Central memory CD8-positive, alpha-beta T cell (primary cell): ENCODE measurements around the gene ZNHIT2.
A peak's percentile ranks its signal among the peaks of the same experiment; 100 is the strongest.

Source experiments
- ATAC-seq: fragments of 150-1000 bp; cut with Tn5 transposase; replicated peaks from 2 replicates; pipeline ENCODE4 v1.10.0; 2022; ENCODE audit warnings: mild to moderate bottlenecking, moderate FRiP score, moderate number of reproducible peaks; ENCODE audit not compliant: poor library complexity, severe bottlenecking; ENCODE audit errors: extremely low read depth
- DNase-seq, 2 donors: peaks; one replicate each; pipeline ENCODE4 v3.0.0; 2021; ENCODE audit warnings: low spot score in 2 of 2
- H3K27ac Mint-ChIP-seq: one replicate; pipeline ENCODE4 v1.8.0; 2022; ENCODE audit warnings: low read depth, mild to moderate bottlenecking, moderate library complexity, mixed read lengths
- H3K27me3 Mint-ChIP-seq: one replicate; pipeline ENCODE4 v1.8.0; 2022; ENCODE audit warnings: mixed read lengths
- H3K36me3 Mint-ChIP-seq: one replicate; pipeline ENCODE4 v1.8.0; 2022; ENCODE audit warnings: mild to moderate bottlenecking, moderate library complexity, mixed read lengths; ENCODE audit not compliant: insufficient read depth
- H3K4me1 Mint-ChIP-seq: one replicate; pipeline ENCODE4 v1.8.0; 2022; ENCODE audit warnings: mixed read lengths
- H3K4me3 Mint-ChIP-seq: one replicate; pipeline ENCODE4 v1.8.0; 2022; ENCODE audit warnings: mild to moderate bottlenecking, moderate library complexity, mixed read lengths
- H3K9me3 Mint-ChIP-seq: one replicate; pipeline ENCODE4 v1.8.0; 2022; ENCODE audit warnings: mixed read lengths

Gene ZNHIT2

GRCh38 chr11:65117206-65118096, at the start of gene ZNHIT2:
TSS of gene ZNHIT2 (minus strand) at chr11:65117701. CDS start at chr11:65117653, 48 bp downstream.
- H3K36me3 Mint-ChIP-seq = peaks cover 48% of the 10 kb centered on the region
- peak within 1 kb of the TSS; percentile 82 for H3K27ac Mint-ChIP-seq
- peaks cover 33% of the 10 kb centered on the region for H3K4me1 Mint-ChIP-seq
- ATAC-seq (peak; percentile 57), DNase-seq (peak; percentile 99 to 100)
- H3K4me3 Mint-ChIP-seq = peak within 1 kb of the TSS; percentile 83
- H3K27me3 Mint-ChIP-seq = no peaks in the 10 kb centered on the region
- H3K9me3 Mint-ChIP-seq = no peaks in the 10 kb centered on the region

DNA sequence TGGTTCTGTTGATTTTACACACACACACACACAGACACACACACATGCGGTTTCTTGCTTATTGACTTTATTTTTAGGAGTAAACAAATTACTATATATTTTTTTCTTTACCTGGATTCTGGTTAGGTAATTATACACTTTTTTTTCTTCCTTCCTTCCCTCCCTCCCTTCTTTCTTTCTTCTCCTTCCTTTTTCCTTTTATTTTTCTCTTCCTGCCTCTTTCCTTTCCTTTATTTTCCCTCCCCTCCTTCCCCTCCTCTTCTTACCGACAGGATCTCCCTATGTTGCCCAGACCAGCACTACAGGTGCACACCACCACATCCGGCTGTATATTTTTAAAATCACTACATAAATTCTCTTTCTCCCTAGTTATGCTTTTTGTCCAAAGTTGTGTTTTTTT, 49.4 kb upstream of the ZNHIT2 start:
- peaks cover 6% of the 10 kb centered on the region for H3K4me1 Mint-ChIP-seq
- no peaks in the 10 kb centered on the region for H3K27me3 Mint-ChIP-seq
- no peaks in the 10 kb centered on the region for H3K36me3 Mint-ChIP-seq
- DNase-seq (no peak), ATAC-seq (no peak)
- H3K27ac Mint-ChIP-seq = no peak overlapping the region
- no peak overlapping the region for H3K4me3 Mint-ChIP-seq
- H3K9me3 Mint-ChIP-seq = no peaks in the 10 kb centered on the region

DNA sequence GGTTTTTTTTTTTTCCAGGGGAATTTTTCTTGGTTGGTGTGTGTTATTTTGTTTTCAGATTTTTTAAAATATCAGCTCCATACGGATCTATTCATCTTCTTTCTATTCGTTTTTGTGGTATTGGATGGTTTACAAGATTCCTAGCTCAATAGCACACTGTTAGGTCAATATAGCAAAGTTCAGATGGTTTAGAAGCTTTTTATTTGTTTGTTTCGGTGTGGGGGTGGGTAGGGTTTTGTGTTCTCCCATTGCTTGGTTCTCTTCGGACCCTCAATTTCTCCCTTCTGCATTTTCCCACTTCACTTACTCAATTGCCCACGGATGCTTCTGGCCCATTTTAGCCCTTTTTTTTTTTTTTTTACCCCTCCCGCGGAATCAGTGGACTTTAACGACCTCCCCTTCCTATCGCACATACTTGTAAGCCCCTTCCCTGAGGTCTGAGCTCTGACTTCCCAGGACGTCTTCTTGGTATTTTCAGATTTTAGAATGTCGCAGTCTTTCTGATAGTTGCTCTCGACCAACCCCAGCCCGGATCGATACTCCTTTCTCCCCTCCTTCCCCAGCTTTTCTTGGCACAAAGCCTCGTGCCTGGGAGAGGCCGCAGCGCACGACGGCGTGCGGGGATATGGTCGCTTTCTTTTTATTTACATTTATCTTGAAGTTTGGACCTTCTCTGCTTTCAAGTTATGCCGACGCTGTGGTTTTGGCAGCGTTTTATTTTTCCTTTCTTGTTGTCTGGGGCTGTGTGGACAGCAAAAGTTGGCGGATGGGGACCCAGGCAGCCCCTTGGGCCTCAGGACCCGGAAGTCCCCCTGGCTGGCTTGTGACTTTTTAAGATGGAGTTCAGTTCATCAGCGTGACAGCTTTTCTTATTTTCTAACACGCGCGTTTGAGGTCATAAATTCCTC, 48.2 kb upstream of the ZNHIT2 start:
- H3K4me3 Mint-ChIP-seq = no peak overlapping the region
- no peak overlapping the region for H3K27ac Mint-ChIP-seq
- ATAC-seq = no peak
- H3K4me1 Mint-ChIP-seq = peaks cover 6% of the 10 kb centered on the region
- H3K9me3 Mint-ChIP-seq = no peaks in the 10 kb centered on the region
- no peaks in the 10 kb centered on the region for H3K36me3 Mint-ChIP-seq
- no peaks in the 10 kb centered on the region for H3K27me3 Mint-ChIP-seq
- DNase-seq = no peak

DNA sequence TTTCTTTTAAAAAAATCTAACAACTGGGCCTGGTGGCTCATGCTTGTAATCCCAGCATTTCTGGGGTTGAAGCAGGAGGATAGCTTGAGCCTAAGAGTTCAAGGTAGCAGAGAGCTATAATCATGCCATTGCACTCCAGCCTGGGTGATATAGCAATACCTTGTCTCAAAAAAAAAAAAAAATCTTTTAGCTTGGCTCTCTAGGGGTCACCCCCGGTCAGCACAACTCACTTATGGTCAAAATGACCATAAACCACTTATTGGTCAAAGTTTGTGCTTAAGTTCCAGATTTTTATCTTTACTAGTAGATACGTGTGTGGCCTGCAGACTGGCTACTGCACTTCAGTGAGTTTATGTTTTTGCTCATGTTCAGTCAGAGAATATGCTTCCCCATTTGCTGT, 46.2 kb upstream of the ZNHIT2 start:
- H3K27ac Mint-ChIP-seq = no peak overlapping the region
- H3K27me3 Mint-ChIP-seq = no peaks in the 10 kb centered on the region
- no peaks in the 10 kb centered on the region for H3K4me1 Mint-ChIP-seq
- DNase-seq (no peak), ATAC-seq (no peak)
- H3K4me3 Mint-ChIP-seq = no peak overlapping the region
- H3K9me3 Mint-ChIP-seq = no peaks in the 10 kb centered on the region
- no peaks in the 10 kb centered on the region for H3K36me3 Mint-ChIP-seq

DNA sequence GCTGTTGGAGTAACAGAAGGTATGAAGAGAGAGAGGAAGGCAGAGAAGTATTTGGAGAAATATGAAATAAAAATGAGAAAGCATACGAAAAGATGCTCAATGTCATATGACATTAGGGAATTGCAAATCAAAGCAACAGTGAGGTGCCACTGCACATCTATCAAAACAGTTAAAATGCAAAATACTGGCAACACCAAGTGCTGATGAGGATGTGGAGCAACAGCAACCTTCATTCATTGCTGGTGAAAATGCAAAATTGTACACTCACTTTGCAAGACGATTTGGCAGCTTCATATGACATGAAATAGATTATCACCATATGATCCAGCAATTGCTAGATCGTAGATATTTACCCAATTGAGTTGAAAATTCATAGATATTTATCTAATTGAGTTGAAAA, 43.1 kb upstream of the ZNHIT2 start:
- no peaks in the 10 kb centered on the region for H3K9me3 Mint-ChIP-seq
- ATAC-seq = no peak
- no peaks in the 10 kb centered on the region for H3K4me1 Mint-ChIP-seq
- no peak overlapping the region for H3K4me3 Mint-ChIP-seq
- H3K27ac Mint-ChIP-seq = no peak overlapping the region
- no peak for DNase-seq
- no peaks in the 10 kb centered on the region for H3K36me3 Mint-ChIP-seq
- H3K27me3 Mint-ChIP-seq = no peaks in the 10 kb centered on the region

DNA sequence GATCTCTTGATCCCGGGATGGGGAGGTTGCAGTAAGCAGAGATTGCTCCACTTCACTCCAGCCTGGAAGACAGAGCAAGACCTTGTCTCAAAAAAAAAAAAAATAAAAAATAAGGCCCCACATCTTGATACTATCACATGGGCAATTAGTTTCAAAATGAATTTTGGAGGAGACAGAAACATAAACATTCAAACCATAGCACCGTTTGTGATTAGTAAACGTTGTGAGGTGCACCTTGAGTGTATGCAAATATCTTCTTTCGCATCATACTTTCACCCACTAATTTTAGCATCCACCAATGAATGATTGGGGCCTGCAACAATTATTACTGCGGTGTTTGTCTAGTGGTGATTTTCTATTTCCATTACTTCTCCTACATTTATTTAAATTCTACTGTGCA, 41.5 kb upstream of the ZNHIT2 start:
- no peak overlapping the region for H3K27ac Mint-ChIP-seq
- no peak for DNase-seq
- H3K4me1 Mint-ChIP-seq = no peaks in the 10 kb centered on the region
- no peaks in the 10 kb centered on the region for H3K9me3 Mint-ChIP-seq
- H3K27me3 Mint-ChIP-seq = no peaks in the 10 kb centered on the region
- no peak overlapping the region for H3K4me3 Mint-ChIP-seq
- ATAC-seq = no peak
- H3K36me3 Mint-ChIP-seq = no peaks in the 10 kb centered on the region

DNA sequence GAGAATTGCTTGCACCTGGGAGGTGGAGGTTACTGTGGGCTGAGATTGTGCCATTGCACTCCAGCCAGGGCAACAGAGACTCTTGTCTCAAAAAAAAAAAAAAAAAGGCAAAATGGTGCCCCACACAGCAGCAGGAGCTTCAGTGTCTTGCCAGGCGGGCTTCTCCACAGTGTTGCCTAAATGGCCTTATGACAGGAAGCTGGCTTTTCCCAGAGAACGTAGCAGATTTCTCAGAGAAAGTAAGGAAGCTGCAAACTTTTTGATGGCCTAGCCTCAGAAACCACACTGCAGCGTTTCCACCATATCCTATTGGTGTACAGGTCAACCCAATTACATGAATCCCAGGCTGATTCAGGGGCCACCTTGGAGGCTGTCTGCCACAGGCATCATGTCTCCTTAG, 39.8 kb upstream of the ZNHIT2 start:
- H3K4me3 Mint-ChIP-seq = no peak overlapping the region

DNA sequence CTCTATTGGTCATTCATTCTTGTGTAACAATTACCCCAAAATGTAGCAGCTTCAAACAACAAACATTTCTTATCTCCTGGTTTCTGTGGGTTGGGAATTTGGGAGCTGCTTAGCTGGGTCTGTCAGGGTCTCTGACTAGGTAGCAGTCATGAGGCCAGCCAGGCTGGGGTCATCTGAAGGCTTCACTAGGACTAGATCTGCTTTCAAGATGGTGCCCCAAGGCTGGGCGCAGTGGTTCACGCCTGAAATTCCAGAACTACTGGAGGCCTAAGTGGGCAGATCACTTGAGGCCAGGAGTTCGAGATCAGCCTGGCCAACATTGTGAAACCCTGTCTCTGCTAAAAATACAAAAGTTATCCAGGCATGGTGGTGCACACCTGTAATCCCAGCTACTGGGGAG, 39.4 kb upstream of the ZNHIT2 start:
- no peaks in the 10 kb centered on the region for H3K27me3 Mint-ChIP-seq
- H3K9me3 Mint-ChIP-seq = no peaks in the 10 kb centered on the region
- no peak for ATAC-seq
- H3K4me3 Mint-ChIP-seq = no peak overlapping the region
- H3K27ac Mint-ChIP-seq = no peak overlapping the region
- no peak for DNase-seq
- H3K36me3 Mint-ChIP-seq = no peaks in the 10 kb centered on the region
- H3K4me1 Mint-ChIP-seq = no peaks in the 10 kb centered on the region

More for the DNA sequence above, 39.8 kb upstream of the ZNHIT2 start:
- no peaks in the 10 kb centered on the region for H3K27me3 Mint-ChIP-seq
- no peaks in the 10 kb centered on the region for H3K4me1 Mint-ChIP-seq
- H3K36me3 Mint-ChIP-seq = no peaks in the 10 kb centered on the region
- DNase-seq = no peak
- no peaks in the 10 kb centered on the region for H3K9me3 Mint-ChIP-seq
- no peak for ATAC-seq
- no peak overlapping the region for H3K27ac Mint-ChIP-seq

DNA sequence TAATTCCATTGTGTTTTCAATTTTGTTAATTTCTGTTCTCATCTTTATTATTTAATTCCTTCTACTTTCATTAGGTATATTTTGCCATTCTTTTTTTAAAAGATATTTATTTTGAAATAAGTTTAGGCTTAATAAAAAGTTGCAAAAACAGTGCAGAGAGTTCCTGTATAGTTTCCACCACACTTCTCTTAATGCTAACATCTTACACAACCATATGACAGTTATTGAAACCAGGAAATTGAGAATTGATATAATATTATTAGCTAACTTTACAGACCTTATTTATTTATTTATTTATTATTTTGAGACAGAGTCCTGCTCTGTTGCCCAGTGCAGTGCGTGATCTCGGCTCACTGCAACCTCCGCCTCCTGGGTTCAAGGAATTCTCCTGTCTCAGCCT, 38.8 kb upstream of the ZNHIT2 start:
- no peak for DNase-seq
- ATAC-seq = no peak
- Mint-ChIP-seq H3K9me3 (no peaks in the 10 kb centered on the region), H3K27me3 (no peaks in the 10 kb centered on the region), H3K27ac (no peak overlapping the region), H3K4me3 (no peak overlapping the region), H3K4me1 (no peaks in the 10 kb centered on the region), H3K36me3 (no peaks in the 10 kb centered on the region)

- Mint-ChIP-seq H3K27ac (peak overlapping the region; percentile 33), H3K4me1 (no peaks in the 10 kb centered on the region), H3K4me3 (no peak overlapping the region), H3K27me3 (no peaks in the 10 kb centered on the region), H3K36me3 (peaks cover 3% of the 10 kb centered on the region), H3K9me3 (no peaks in the 10 kb centered on the region)
- no peak for DNase-seq
- ATAC-seq = no peak
These were observed 34.6 kb upstream of the ZNHIT2 start for GRCh38 chr11:65152122-65152521.

- no peak overlapping the region for H3K27ac Mint-ChIP-seq
- peaks cover 3% of the 10 kb centered on the region for H3K36me3 Mint-ChIP-seq
- no peak overlapping the region for H3K4me3 Mint-ChIP-seq
- no peaks in the 10 kb centered on the region for H3K9me3 Mint-ChIP-seq
- ATAC-seq = no peak
- DNase-seq = no peak
- H3K4me1 Mint-ChIP-seq = no peaks in the 10 kb centered on the region
- H3K27me3 Mint-ChIP-seq = no peaks in the 10 kb centered on the region
These were observed 33.9 kb upstream of the ZNHIT2 start for GRCh38 chr11:65151331-65151899.

DNA sequence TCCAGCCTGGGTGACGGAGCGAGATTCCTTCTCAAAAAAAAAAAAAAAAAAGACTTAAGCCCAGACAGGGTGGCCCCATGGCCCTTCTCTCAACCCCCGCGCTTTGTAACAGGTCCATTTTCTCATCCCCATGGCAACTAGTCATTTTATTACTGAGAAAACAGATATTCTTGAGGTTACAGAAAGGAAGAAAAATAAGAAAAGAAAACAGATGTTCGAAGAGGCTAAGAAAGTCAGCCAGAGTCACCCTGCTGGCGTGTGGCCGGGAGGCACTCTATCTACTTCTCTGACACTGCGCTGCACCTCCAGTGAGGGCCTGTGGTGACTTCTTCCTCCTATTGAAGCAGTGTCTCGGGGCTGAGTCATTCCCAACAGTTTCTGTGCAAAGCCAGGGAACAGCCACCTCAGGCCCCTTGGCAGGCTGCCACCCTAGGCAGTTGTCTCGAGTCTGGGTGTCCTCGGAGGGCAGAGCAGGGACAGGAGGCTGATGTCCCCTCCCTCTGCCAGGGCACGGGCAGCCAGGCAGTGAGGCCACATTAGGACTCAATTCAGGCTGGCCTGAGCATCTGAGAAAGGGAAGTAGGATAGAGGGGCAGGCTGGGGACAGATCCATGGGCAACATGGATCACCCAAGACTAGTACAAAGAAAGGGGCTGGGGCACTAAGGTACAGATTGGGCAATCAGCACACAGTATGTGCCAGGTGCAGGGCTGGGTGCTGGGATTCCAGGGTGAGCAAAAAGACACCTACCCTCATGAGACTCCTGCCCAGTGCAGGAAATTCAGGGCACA, 33.2 kb upstream of the ZNHIT2 start:
- no peaks in the 10 kb centered on the region for H3K9me3 Mint-ChIP-seq
- H3K27ac Mint-ChIP-seq = no peak overlapping the region
- peaks cover 3% of the 10 kb centered on the region for H3K27me3 Mint-ChIP-seq
- no peak overlapping the region for H3K4me3 Mint-ChIP-seq
- H3K4me1 Mint-ChIP-seq = no peaks in the 10 kb centered on the region
- DNase-seq = no peak
- H3K36me3 Mint-ChIP-seq = peaks cover 5% of the 10 kb centered on the region
- ATAC-seq = no peak
